HepG2 (cell line): ENCODE results near the gene SF3A2. TPM values are rescaled to one million over a fixed set of nuclear protein-coding genes. Genes with fewer than 3 reads are reported as not detected.

Experiments
- ADNP ChIP-seq: sonication (generic); formaldehyde crosslinking; IDR thresholded peaks from 2 replicates; pipeline ENCODE4 v1.4.0; 2020; ENCODE audit warnings: missing genetic modification reagents
- FIP1L1 ChIP-seq: fragments of 200-400 bp; formaldehyde crosslinking; IDR thresholded peaks from 2 replicates; pipeline ENCODE4 v1.6.1; 2018; ENCODE audit warnings: low read depth, mild to moderate bottlenecking, low read length, moderate library complexity, borderline replicate concordance; ENCODE audit not compliant: insufficient read depth
- GABPA ChIP-seq, 2 experiments: IDR thresholded peaks; 2 replicates each; pipeline ENCODE4 v1.6.1; 2011 to 2016; ENCODE audit warnings: low read depth in 2 of 2, low read length in 1 of 2, missing biosample characterization in 1 of 2, missing genetic modification characterization in 1 of 2
- NR2F6 ChIP-seq, 2 experiments: IDR thresholded peaks; 2 replicates each; pipeline ENCODE4 v1.6.1; 2016; ENCODE audit warnings: antibody characterized with exemption in 1 of 2, mild to moderate bottlenecking in 1 of 2
- PTBP1 ChIP-seq: fragments of 200-400 bp; formaldehyde crosslinking; IDR thresholded peaks from 2 replicates; pipeline ENCODE4 v1.6.1; 2018; ENCODE audit warnings: low read length, low read depth; ENCODE audit not compliant: poor library complexity, severe bottlenecking
- RARG ChIP-seq: sonication (generic); formaldehyde crosslinking; IDR thresholded peaks from 2 replicates; pipeline ENCODE4 v1.4.0; 2020; ENCODE audit warnings: low read depth, mild to moderate bottlenecking, missing genetic modification reagents
- SALL2 ChIP-seq: sonication (generic); formaldehyde crosslinking; IDR thresholded peaks from 2 replicates; pipeline ENCODE4 v1.8.1; 2023; ENCODE audit warnings: mild to moderate bottlenecking, missing genetic modification reagents, inconsistent platforms
- SIN3A ChIP-seq: IDR thresholded peaks from 2 replicates; pipeline ENCODE4 v1.6.1; 2011; ENCODE audit warnings: low read depth, mild to moderate bottlenecking, control low read depth, low read length, borderline replicate concordance
- TCF7 ChIP-seq: sonication (generic); IDR thresholded peaks from 2 replicates; pipeline ENCODE4 v1.6.1; 2016; ENCODE audit warnings: antibody characterized with exemption, low read depth
- ZC3H4 ChIP-seq: sonication (generic); formaldehyde crosslinking; IDR thresholded peaks from 2 replicates; pipeline ENCODE4 v1.4.0; 2020; ENCODE audit warnings: missing genetic modification reagents, borderline replicate concordance
- ZNF253 ChIP-seq: sonication (generic); formaldehyde crosslinking; IDR thresholded peaks from 2 replicates; pipeline ENCODE4 v1.8.0; 2022; ENCODE audit warnings: mild to moderate bottlenecking, missing genetic modification reagents, borderline replicate concordance
- ZNF274 ChIP-seq: sonication (generic); formaldehyde crosslinking; IDR thresholded peaks from 2 replicates; pipeline ENCODE4 v1.5.1; 2020; ENCODE audit warnings: mild to moderate bottlenecking, missing genetic modification reagents
- ZNF432 ChIP-seq: sonication (generic); formaldehyde crosslinking; IDR thresholded peaks from 2 replicates; pipeline ENCODE4 v1.5.0; 2020; ENCODE audit warnings: missing genetic modification reagents, mild to moderate bottlenecking, borderline replicate concordance
- ZNF543 ChIP-seq: sonication (generic); formaldehyde crosslinking; IDR thresholded peaks from 2 replicates; pipeline ENCODE4 v1.4.0; 2020; ENCODE audit warnings: mild to moderate bottlenecking, missing genetic modification reagents
- ZNF549 ChIP-seq: sonication (generic); formaldehyde crosslinking; IDR thresholded peaks from 2 replicates; pipeline ENCODE4 v1.5.0; 2020; ENCODE audit warnings: missing genetic modification reagents
- ZNF562 ChIP-seq: sonication (generic); formaldehyde crosslinking; IDR thresholded peaks from 2 replicates; pipeline ENCODE4 v1.8.0; 2022; ENCODE audit warnings: missing genetic modification reagents, borderline replicate concordance
- polyA plus RNA-seq, 8 experiments: library from polyadenylated mRNA; depleted of rRNA in 3 of 8; stranded (reverse) in 7 of 8; unstranded in 1 of 8; fragments of >200 nt; fragmentation: Illumina TruSeq in 4 of 8; extraction: Trizol in 4 of 8; gene quantifications; 2 replicates each; pipeline versions ENCODE4 v1.2.1 to v1.2.3, GENCODE V29; 2011 to 2016; ENCODE audit warnings: low read depth in 4 of 8, missing spikeins in 1 of 8, mixed read lengths in 1 of 8; ENCODE audit not compliant: insufficient read depth in 1 of 8
- total RNA-seq, 5 experiments: library from RNA; depleted of rRNA; stranded (reverse); fragments of >200 nt; fragmentation: Illumina TruSeq; extraction: Trizol; gene quantifications; 2 replicates each; pipeline ENCODE4 v1.2.3, GENCODE V29; 2016; ENCODE audit warnings: low read depth in 1 of 5
- TF ChIP-seq, protein P1 (sequence below): sonication (generic); formaldehyde crosslinking; IDR thresholded peaks from 2 replicates; pipeline ENCODE4 v1.5.0; 2020; ENCODE audit warnings: missing genetic modification reagents
- TF ChIP-seq, protein P2 (sequence below): sonication (generic); formaldehyde crosslinking; IDR thresholded peaks from 2 replicates; pipeline ENCODE4 v1.5.0; 2020; ENCODE audit warnings: missing genetic modification reagents, mild to moderate bottlenecking, borderline replicate concordance
- TF ChIP-seq, protein P3 (sequence below): sonication (generic); formaldehyde crosslinking; IDR thresholded peaks from 2 replicates; pipeline ENCODE4 v1.4.0; 2020; ENCODE audit warnings: mild to moderate bottlenecking, missing genetic modification reagents
- TF ChIP-seq, protein P4 (sequence below): sonication (generic); formaldehyde crosslinking; IDR thresholded peaks from one replicate; pipeline ENCODE4 v1.5.1; 2020; ENCODE audit warnings: mild to moderate bottlenecking, missing genetic modification reagents; ENCODE audit errors: not compliant biosample characterization

Gene SF3A2
- total and polyA plus RNA-seq, 2 of the 13 experiments (the other 11 are each of a cell fraction or from before 2014, with no cell fraction given) = 8.6 to 8.8 TPM

- no peak for TF ChIP-seq ZNF432 (CRISPR knock-in tag)
- TF ChIP-seq, protein P1, sequence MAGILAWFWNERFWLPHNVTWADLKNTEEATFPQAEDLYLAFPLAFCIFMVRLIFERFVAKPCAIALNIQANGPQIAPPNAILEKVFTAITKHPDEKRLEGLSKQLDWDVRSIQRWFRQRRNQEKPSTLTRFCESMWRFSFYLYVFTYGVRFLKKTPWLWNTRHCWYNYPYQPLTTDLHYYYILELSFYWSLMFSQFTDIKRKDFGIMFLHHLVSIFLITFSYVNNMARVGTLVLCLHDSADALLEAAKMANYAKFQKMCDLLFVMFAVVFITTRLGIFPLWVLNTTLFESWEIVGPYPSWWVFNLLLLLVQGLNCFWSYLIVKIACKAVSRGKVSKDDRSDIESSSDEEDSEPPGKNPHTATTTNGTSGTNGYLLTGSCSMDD (CRISPR knock-in tag) = no peak
- peak; percentile 97 for TF ChIP-seq ZNF543 (CRISPR knock-in tag)
- TF ChIP-seq ZNF562 (CRISPR knock-in tag) = no peak
- TF ChIP-seq GABPA (IDR thresholded peaks at IDR 0.05; ENCODE audit: low read depth, low read length) = no peak
- TF ChIP-seq GABPA (CRISPR knock-in tag; IDR thresholded peaks at IDR 0.05; ENCODE audit: low read depth) = peak; percentile 58; the same call in 1 of the 2 replicates
- no peak for TF ChIP-seq FIP1L1
- no peak for TF ChIP-seq ZNF274 (CRISPR knock-in tag)
- no peak for TF ChIP-seq ZNF253 (CRISPR knock-in tag)
- no peak for TF ChIP-seq TCF7
- TF ChIP-seq PTBP1 = no peak
- TF ChIP-seq, protein P2, sequence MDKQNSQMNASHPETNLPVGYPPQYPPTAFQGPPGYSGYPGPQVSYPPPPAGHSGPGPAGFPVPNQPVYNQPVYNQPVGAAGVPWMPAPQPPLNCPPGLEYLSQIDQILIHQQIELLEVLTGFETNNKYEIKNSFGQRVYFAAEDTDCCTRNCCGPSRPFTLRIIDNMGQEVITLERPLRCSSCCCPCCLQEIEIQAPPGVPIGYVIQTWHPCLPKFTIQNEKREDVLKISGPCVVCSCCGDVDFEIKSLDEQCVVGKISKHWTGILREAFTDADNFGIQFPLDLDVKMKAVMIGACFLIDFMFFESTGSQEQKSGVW (CRISPR knock-in tag) = no peak
- no peak for TF ChIP-seq NR2F6 (IDR thresholded peaks at IDR 0.05)
- TF ChIP-seq NR2F6 (CRISPR knock-in tag; IDR thresholded peaks at IDR 0.05) = peak; percentile 63; the same call in 1 of the 2 replicates
- no peak for TF ChIP-seq ZC3H4
- no peak for TF ChIP-seq ZNF549 (CRISPR knock-in tag)
- TF ChIP-seq SIN3A = peak; percentile 46; the same call in 1 of the 2 replicates
- no peak for TF ChIP-seq RARG
- TF ChIP-seq SALL2 (CRISPR knock-in tag) = no peak
- TF ChIP-seq, protein P3, sequence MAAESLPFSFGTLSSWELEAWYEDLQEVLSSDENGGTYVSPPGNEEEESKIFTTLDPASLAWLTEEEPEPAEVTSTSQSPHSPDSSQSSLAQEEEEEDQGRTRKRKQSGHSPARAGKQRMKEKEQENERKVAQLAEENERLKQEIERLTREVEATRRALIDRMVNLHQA (CRISPR knock-in tag) = no peak
- no peak for TF ChIP-seq ADNP
- TF ChIP-seq, protein P4, sequence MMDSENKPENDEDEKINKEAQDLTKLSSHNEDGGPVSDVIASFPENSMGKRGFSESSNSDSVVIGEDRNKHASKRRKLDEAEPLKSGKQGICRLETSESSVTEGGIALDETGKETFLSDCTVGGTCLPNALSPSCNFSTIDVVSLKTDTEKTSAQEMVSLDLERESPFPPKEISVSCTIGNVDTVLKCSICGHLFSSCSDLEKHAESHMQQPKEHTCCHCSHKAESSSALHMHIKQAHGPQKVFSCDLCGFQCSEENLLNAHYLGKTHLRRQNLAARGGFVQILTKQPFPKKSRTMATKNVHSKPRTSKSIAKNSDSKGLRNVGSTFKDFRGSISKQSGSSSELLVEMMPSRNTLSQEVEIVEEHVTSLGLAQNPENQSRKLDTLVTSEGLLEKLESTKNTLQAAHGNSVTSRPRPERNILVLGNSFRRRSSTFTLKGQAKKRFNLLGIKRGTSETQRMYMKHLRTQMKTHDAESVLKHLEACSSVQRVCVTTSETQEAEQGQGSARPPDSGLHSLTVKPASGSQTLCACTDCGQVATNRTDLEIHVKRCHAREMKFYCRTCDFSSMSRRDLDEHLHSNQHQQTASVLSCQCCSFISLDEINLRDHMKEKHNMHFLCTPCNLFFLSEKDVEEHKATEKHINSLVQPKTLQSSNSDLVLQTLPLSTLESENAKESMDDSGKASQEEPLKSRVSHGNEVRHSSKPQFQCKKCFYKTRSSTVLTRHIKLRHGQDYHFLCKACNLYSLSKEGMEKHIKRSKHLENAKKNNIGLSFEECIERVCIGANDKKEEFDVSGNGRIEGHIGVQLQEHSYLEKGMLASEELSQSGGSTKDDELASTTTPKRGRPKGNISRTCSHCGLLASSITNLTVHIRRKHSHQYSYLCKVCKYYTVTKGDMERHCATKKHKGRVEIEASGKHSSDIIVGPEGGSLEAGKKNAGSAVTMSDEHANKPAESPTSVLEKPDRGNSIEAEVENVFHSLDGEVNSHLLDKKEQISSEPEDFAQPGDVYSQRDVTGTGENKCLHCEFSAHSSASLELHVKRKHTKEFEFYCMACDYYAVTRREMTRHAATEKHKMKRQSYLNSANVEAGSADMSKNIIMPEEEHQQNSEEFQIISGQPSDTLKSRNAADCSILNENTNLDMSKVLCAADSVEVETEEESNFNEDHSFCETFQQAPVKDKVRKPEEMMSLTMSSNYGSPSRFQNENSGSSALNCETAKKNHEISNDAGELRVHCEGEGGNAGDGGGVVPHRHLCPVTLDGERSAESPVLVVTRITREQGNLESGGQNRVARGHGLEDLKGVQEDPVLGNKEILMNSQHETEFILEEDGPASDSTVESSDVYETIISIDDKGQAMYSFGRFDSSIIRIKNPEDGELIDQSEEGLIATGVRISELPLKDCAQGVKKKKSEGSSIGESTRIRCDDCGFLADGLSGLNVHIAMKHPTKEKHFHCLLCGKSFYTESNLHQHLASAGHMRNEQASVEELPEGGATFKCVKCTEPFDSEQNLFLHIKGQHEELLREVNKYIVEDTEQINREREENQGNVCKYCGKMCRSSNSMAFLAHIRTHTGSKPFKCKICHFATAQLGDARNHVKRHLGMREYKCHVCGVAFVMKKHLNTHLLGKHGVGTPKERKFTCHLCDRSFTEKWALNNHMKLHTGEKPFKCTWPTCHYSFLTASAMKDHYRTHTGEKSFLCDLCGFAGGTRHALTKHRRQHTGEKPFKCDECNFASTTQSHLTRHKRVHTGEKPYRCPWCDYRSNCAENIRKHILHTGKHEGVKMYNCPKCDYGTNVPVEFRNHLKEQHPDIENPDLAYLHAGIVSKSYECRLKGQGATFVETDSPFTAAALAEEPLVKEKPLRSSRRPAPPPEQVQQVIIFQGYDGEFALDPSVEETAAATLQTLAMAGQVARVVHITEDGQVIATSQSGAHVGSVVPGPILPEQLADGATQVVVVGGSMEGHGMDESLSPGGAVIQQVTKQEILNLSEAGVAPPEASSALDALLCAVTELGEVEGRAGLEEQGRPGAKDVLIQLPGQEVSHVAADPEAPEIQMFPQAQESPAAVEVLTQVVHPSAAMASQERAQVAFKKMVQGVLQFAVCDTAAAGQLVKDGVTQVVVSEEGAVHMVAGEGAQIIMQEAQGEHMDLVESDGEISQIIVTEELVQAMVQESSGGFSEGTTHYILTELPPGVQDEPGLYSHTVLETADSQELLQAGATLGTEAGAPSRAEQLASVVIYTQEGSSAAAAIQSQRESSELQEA = no peak
These were observed 5.5 kb downstream of the SF3A2 start (continued) for GRCh38 chr19:2242092-2242537.
